Mesenchymal stem cell (in vitro differentiated cells and primary cell): Measurements from ENCODE around the gene BIVM.

ENCODE experiments used
- DNase-seq: peaks from one replicate; pipeline ENCODE4 v3.0.0-alpha.2; 2013
- H2AFZ ChIP-seq: one replicate; pipeline ENCODE4 v1.6.1; 2013; ENCODE audit warnings: low read depth, mild to moderate bottlenecking, control low read depth, inconsistent platforms, low read length, moderate library complexity
- H2AK5ac ChIP-seq: 2 replicates; pipeline ENCODE4 v1.6.1; 2013; ENCODE audit warnings: low read length, moderate library complexity, mild to moderate bottlenecking, inconsistent platforms; ENCODE audit not compliant: severe bottlenecking
- H2BK120ac ChIP-seq: one replicate; pipeline ENCODE4 v1.6.1; 2013; ENCODE audit warnings: low read depth, mild to moderate bottlenecking, inconsistent platforms, low read length, moderate library complexity
- H2BK12ac ChIP-seq, 2 experiments: one replicate each; pipeline ENCODE4 v1.6.1; 2013; ENCODE audit warnings: inconsistent platforms in 2 of 2, low read length in 2 of 2, mild to moderate bottlenecking in 2 of 2, moderate library complexity in 2 of 2, control low read depth in 1 of 2
- H2BK15ac ChIP-seq: one replicate; pipeline ENCODE4 v1.6.1; 2013; ENCODE audit warnings: mild to moderate bottlenecking, low read depth, inconsistent platforms; ENCODE audit not compliant: poor library complexity, severe bottlenecking
- H2BK5ac ChIP-seq: 2 replicates; pipeline ENCODE4 v1.6.1; 2013; ENCODE audit warnings: low read depth, mild to moderate bottlenecking, low read length, control low read depth, inconsistent platforms; ENCODE audit not compliant: poor library complexity, severe bottlenecking
- H3K14ac ChIP-seq, 2 experiments: one replicate each; pipeline ENCODE4 v1.6.1; 2013; ENCODE audit warnings: inconsistent platforms in 2 of 2, low read length in 2 of 2, control low read depth in 1 of 2, mild to moderate bottlenecking in 1 of 2, moderate library complexity in 1 of 2
- H3K18ac ChIP-seq, 2 experiments: one replicate each; pipeline ENCODE4 v1.6.1; 2013; ENCODE audit warnings: inconsistent platforms in 2 of 2, low read length in 2 of 2, control low read depth in 1 of 2, low read depth in 1 of 2, mild to moderate bottlenecking in 1 of 2
- H3K23ac ChIP-seq, 2 experiments: one replicate each; pipeline ENCODE4 v1.6.1; 2013; ENCODE audit warnings: inconsistent platforms in 2 of 2, low read length in 2 of 2, mild to moderate bottlenecking in 2 of 2, moderate library complexity in 2 of 2, control low read depth in 1 of 2
- H3K27ac ChIP-seq: 2 replicates; pipeline ENCODE4 v1.5.1; 2013; ENCODE audit warnings: mild to moderate bottlenecking, moderate library complexity, low read length, control low read depth, inconsistent platforms; ENCODE audit not compliant: poor library complexity, severe bottlenecking
- H3K27me3 ChIP-seq, 2 experiments: 2 replicates each; pipeline versions ENCODE4 v1.6.1 to v1.7.0; 2013; ENCODE audit warnings: low read length in 2 of 2, mild to moderate bottlenecking in 2 of 2, moderate library complexity in 2 of 2, control low read depth in 1 of 2, inconsistent platforms in 1 of 2; ENCODE audit not compliant: control insufficient read depth in 1 of 2, insufficient read depth in 1 of 2
- H3K36me3 ChIP-seq, 2 experiments: 2 replicates each; pipeline versions ENCODE4 v1.6.1 to v1.7.0; 2013; ENCODE audit warnings: low read length in 2 of 2, control low read depth in 1 of 2, inconsistent platforms in 1 of 2, low read depth in 1 of 2, mild to moderate bottlenecking in 1 of 2; ENCODE audit not compliant: insufficient read depth in 2 of 2, control insufficient read depth in 1 of 2
- H3K4ac ChIP-seq, 2 experiments: one replicate each; pipeline ENCODE4 v1.6.1; 2013; ENCODE audit warnings: inconsistent platforms in 2 of 2, low read length in 2 of 2, mild to moderate bottlenecking in 2 of 2, moderate library complexity in 2 of 2, control low read depth in 1 of 2, low read depth in 1 of 2
- H3K4me1 ChIP-seq: 2 replicates; pipeline ENCODE4 v1.6.1; 2013; ENCODE audit warnings: low read depth, low read length, control low read depth; ENCODE audit not compliant: control insufficient read depth, insufficient read depth
- H3K4me2 ChIP-seq: 2 replicates; pipeline ENCODE4 v1.6.1; 2013; ENCODE audit warnings: low read length, mild to moderate bottlenecking, inconsistent platforms; ENCODE audit not compliant: poor library complexity, severe bottlenecking
- H3K4me3 ChIP-seq, 2 experiments: 2 replicates each; pipeline versions ENCODE4 v1.5.1 to v1.7.0; 2013; ENCODE audit warnings: low read length in 2 of 2, mild to moderate bottlenecking in 2 of 2, control low read depth in 1 of 2, low read depth in 1 of 2; ENCODE audit not compliant: insufficient read depth in 1 of 2
- H3K79me1 ChIP-seq: replicated peaks from 2 replicates; pipeline ENCODE4 v1.6.1; 2013; ENCODE audit warnings: mild to moderate bottlenecking, control low read depth, low read length, inconsistent platforms; ENCODE audit not compliant: poor library complexity, severe bottlenecking
- H3K9ac ChIP-seq: 2 replicates; pipeline ENCODE4 v1.7.0; 2013; ENCODE audit warnings: mild to moderate bottlenecking, low read length, moderate library complexity
- H3K9me3 ChIP-seq: 2 replicates; pipeline ENCODE4 v1.7.0; 2013; ENCODE audit warnings: mild to moderate bottlenecking, low read length; ENCODE audit not compliant: control insufficient read depth
- H4K8ac ChIP-seq: one replicate; pipeline ENCODE4 v1.6.1; 2013; ENCODE audit warnings: inconsistent platforms, mild to moderate bottlenecking, low read length, moderate library complexity
- H4K91ac ChIP-seq: one replicate; pipeline ENCODE4 v1.6.1; 2013; ENCODE audit warnings: mild to moderate bottlenecking, low read length, inconsistent platforms
- WGBS: methylation state at CpG from one replicate; pipeline ENCODE4 v1.1.7; 2013; ENCODE audit warnings: mixed read lengths; 5-methylcytosine and 5-hydroxymethylcytosine counted together

BIVM gene

GRCh38 chr13:102879793-102880499 lies 81.0 kb downstream of the BIVM start:
- H3K23ac ChIP-seq = no peak overlapping the region
- no peak overlapping the region for H3K27ac ChIP-seq
- H2BK12ac ChIP-seq = no peak overlapping the region

GRCh38 chr13:102881819-102882686 lies 83.1 kb downstream of the BIVM start:
- Histone ChIP-seq H4K91ac (no peak overlapping the region), H2BK15ac (no peak overlapping the region), H2BK5ac (no peak overlapping the region), H3K9me3 (no peaks in the 10 kb centered on the region), H3K27me3 (no peaks in the 10 kb centered on the region), H2AK5ac (no peak overlapping the region), H3K4me2 (no peak overlapping the region), H3K4me1 (peaks cover 2% of the 10 kb centered on the region), H3K4me3 (no peak overlapping the region), H3K79me1 (no peaks in the 10 kb centered on the region), H2BK120ac (no peak overlapping the region), H4K8ac (no peak overlapping the region), H3K27ac (no peak overlapping the region), H3K23ac (no peak overlapping the region), H3K9ac (no peak overlapping the region), H2AFZ (no peak overlapping the region), H3K36me3 (peaks cover 3 to 73% of the 10 kb centered on the region in 2 experiments), H3K18ac (no peak overlapping the region), H2BK12ac (no peak overlapping the region), H3K14ac (no peak overlapping the region), H3K4ac (no peak overlapping the region)
- DNase-seq = no peak
- 100% methylated on average over 1 of the region's 4 CpGs for WGBS

More at GRCh38 chr13:102879793-102880499, 81.0 kb downstream of the BIVM start:
- no peak for DNase-seq
- Histone ChIP-seq H3K14ac (no peak overlapping the region), H3K9me3 (no peaks in the 10 kb centered on the region), H3K79me1 (no peaks in the 10 kb centered on the region), H3K18ac (no peak overlapping the region), H3K36me3 (peaks cover 12 to 76% of the 10 kb centered on the region in 2 experiments), H3K4me3 (no peak overlapping the region), H3K4ac (no peak overlapping the region), H4K8ac (no peak overlapping the region), H3K4me1 (peaks cover 2% of the 10 kb centered on the region), H2BK120ac (no peak overlapping the region), H3K27me3 (no peaks in the 10 kb centered on the region), H3K4me2 (no peak overlapping the region), H2BK5ac (no peak overlapping the region), H3K9ac (no peak overlapping the region), H2AFZ (no peak overlapping the region), H4K91ac (no peak overlapping the region), H2BK15ac (no peak overlapping the region), H2AK5ac (no peak overlapping the region)
- WGBS = 97% methylated on average over 13 of the region's 13 CpGs
